Nephron progenitor cell (in vitro differentiated cells): ENCODE measurements around the gene NFATC4.

Source experiments
- DNase-seq: peaks from one replicate; pipeline ENCODE4 v3.0.0; 2021
- H3K27ac Mint-ChIP-seq: 2 replicates; pipeline ENCODE4 v1.8.0; 2021; ENCODE audit warnings: mild to moderate bottlenecking, moderate library complexity, mixed read lengths
- H3K27me3 Mint-ChIP-seq: 2 replicates; pipeline ENCODE4 v1.8.0; 2021; ENCODE audit warnings: mild to moderate bottlenecking, low read depth, mixed read lengths; ENCODE audit not compliant: poor library complexity
- H3K36me3 Mint-ChIP-seq: 2 replicates; pipeline ENCODE4 v1.8.0; 2021; ENCODE audit warnings: low read depth, mixed read lengths
- H3K4me1 Mint-ChIP-seq: 2 replicates; pipeline ENCODE4 v1.8.0; 2021; ENCODE audit warnings: mixed read lengths
- H3K4me3 Mint-ChIP-seq: 2 replicates; pipeline ENCODE4 v1.8.0; 2021; ENCODE audit warnings: mild to moderate bottlenecking, moderate library complexity, mixed read lengths
- H3K9me3 Mint-ChIP-seq: 2 replicates; pipeline ENCODE4 v1.8.0; 2021; ENCODE audit warnings: mild to moderate bottlenecking, moderate library complexity, mixed read lengths
- TF ChIP-seq, protein P1 (sequence below): fragments of 200-600 bp; sonication (generic); IDR thresholded peaks from 2 replicates; pipeline ENCODE4 v1.5.0; 2021; ENCODE audit warnings: antibody characterized with exemption

NFATC4 gene

DNA sequence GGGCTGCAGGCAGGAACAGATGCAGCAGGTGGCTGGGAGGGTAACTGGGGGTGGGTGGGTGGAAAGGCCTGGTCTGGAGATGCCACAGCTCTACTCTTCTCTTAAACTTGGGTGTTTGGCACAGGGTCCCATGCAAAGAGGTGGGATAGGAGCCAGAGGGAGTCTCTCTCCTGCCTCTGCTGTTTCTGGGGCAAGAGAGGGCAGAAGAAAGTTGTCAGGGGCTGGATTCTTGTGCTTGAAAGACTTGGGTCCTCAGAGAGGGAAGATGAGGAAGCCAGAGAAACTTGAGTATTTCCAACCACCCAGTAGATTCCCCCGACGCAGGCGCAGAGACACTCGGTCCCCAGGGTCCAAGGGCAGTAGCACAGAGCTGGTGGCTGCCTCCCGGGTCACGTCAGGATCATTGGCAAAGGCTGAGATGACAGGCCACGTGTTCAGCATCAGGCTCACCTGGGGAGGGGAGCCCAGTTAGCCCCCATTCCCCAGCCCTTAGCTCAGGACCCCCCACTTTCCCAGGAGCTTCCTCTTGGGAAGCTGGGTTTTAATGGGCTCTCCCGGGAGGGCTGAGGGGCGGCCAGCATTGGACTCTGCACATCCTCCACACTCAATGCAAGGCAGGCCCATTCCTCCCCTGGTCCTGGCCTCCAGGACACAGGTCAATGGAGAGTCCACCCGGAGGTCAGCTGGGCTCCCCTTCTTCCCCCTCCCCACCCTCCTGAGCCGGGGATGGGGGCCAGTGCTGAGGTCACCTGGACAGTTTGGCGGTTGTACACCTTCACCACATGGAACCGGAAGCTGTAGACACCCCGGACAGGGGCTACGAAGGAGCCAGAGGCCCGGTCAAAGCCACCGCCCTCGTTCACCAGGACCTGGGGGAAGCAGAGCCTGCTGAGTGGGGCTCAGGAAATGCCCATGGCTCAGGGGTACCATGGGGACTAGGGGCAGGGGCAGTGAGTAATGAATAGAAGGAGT, 59.8 kb downstream of the NFATC4 start:
- Mint-ChIP-seq H3K27ac (no peak overlapping the region), H3K4me3 (peak overlapping the region; percentile 64), H3K4me1 (peaks cover 33% of the 10 kb centered on the region), H3K9me3 (peaks cover 4% of the 10 kb centered on the region), H3K27me3 (peaks cover 24% of the 10 kb centered on the region), H3K36me3 (peaks cover 7% of the 10 kb centered on the region)
- TF ChIP-seq, protein P1, sequence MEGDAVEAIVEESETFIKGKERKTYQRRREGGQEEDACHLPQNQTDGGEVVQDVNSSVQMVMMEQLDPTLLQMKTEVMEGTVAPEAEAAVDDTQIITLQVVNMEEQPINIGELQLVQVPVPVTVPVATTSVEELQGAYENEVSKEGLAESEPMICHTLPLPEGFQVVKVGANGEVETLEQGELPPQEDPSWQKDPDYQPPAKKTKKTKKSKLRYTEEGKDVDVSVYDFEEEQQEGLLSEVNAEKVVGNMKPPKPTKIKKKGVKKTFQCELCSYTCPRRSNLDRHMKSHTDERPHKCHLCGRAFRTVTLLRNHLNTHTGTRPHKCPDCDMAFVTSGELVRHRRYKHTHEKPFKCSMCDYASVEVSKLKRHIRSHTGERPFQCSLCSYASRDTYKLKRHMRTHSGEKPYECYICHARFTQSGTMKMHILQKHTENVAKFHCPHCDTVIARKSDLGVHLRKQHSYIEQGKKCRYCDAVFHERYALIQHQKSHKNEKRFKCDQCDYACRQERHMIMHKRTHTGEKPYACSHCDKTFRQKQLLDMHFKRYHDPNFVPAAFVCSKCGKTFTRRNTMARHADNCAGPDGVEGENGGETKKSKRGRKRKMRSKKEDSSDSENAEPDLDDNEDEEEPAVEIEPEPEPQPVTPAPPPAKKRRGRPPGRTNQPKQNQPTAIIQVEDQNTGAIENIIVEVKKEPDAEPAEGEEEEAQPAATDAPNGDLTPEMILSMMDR, result no peak
- no peak for DNase-seq

DNA sequence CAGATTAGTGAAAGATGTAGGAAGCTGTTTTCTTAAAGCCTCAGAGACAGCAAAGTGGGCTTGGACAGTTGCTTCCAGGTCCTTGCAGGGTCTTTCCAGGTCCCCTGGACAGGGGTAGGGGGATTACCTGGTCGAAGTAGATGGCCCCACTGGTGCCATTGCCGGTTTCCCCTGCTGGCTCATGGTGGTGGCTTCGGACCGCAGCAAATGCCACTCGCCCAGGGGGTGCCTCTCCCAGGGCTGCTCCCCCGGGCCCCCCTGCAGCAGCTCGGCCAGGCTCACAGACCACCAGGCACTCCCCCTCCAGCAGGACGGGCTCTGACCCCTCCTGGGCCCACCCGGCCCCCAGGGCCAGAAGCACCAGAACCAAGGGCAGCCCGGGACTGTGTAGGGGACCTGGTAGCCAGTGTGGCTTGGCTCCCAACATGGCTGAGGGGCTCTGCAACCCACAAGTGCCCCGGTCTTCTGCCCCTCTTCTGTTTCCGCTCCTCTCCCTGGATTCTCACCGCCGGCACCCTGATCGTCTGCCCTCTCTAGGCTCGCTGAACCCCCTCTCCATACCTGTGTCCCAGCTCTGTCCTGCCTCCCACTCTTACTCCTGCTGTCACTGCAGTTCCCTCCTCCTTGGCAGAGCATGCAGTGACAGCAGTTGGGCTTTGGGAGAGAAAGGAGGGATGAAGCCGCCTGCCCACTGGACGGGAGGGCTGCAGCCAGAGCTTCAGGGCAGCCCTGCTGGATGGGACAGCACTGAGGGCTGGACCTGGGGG, 60.8 kb downstream of the NFATC4 start:
- Mint-ChIP-seq H3K27me3 (peaks cover 27% of the 10 kb centered on the region), H3K36me3 (peaks cover 17% of the 10 kb centered on the region), H3K9me3 (peaks cover 4% of the 10 kb centered on the region), H3K27ac (no peak overlapping the region), H3K4me1 (peaks cover 36% of the 10 kb centered on the region), H3K4me3 (peak overlapping the region; percentile 83)
- DNase-seq, result no peak
- TF ChIP-seq, protein P1, result no peak
